Lower lobe of right lung (tissue), 2 donors: ENCODE results near the gene AIFM1. TPM values are rescaled to one million over a fixed set of nuclear protein-coding genes. Genes with fewer than 3 reads are reported as not detected.

Experiments used
- ATAC-seq, 2 donors: fragments of 200-7000 bp; cut with Tn5 transposase; one replicate each; pipeline ENCODE4 v1.9.1; 2020 to 2022; ENCODE audit warnings: mild to moderate bottlenecking in 2 of 2, moderate library complexity in 2 of 2
- DNase-seq: peaks from one replicate; pipeline ENCODE4 v3.0.0-alpha.2; 2020
- H3K27ac ChIP-seq: fragments of 200-600 bp; one replicate; pipeline ENCODE4 v1.8.0; 2022
- H3K27me3 ChIP-seq: fragments of 200-600 bp; one replicate; pipeline ENCODE4 v1.8.0; 2022; ENCODE audit warnings: low read depth
- H3K36me3 ChIP-seq: fragments of 200-600 bp; one replicate; pipeline ENCODE4 v1.8.0; 2022; ENCODE audit warnings: mild to moderate bottlenecking
- H3K4me1 ChIP-seq: fragments of 200-600 bp; one replicate; pipeline ENCODE4 v1.8.0; 2022
- H3K4me3 ChIP-seq: fragments of 200-600 bp; one replicate; pipeline ENCODE4 v1.8.0; 2022; ENCODE audit warnings: mild to moderate bottlenecking
- H3K9me3 ChIP-seq: fragments of 200-600 bp; one replicate; pipeline ENCODE4 v1.8.0; 2022
- CTCF ChIP-seq: fragments of 200-600 bp; IDR thresholded peaks from one replicate; pipeline ENCODE4 v1.8.0; 2022; ENCODE audit warnings: antibody characterized with exemption, mild to moderate bottlenecking
- intact Hi-C: fragments of 100-400 bp; cut with DNase I; formaldehyde crosslinking; loops from one replicate; pipeline ENCODE4 v1.11.0; 2022
- total RNA-seq: library from RNA; stranded (reverse); fragmentation: NEBNext Ultra II Directional; extraction: Animal tissue kit (Norgen Biotek cat#: 25700); gene quantifications from one replicate; pipeline ENCODE4 v1.2.1, GENCODE V29; 2021
- donor health status: DM: no; HTN: yes; CAD: no; lungs with severe emphysema.

AIFM1 gene
- total RNA-seq, 1 donor from 2014 or later = 23.1 TPM

- intact Hi-C loops = no loop called here
- Histone ChIP-seq H3K27ac (peak within 1 kb of the TSS; percentile 87), H3K9me3 (no peaks in the 10 kb centered on the region), H3K36me3 (no peaks in the 10 kb centered on the region), H3K4me1 (peaks cover 9% of the 10 kb centered on the region), H3K4me3 (peak within 1 kb of the TSS; percentile 66), H3K27me3 (no peaks in the 10 kb centered on the region)
- DNase-seq (peak; percentile 62), ATAC-seq (peak; percentile 80 to 85)
- no peak for TF ChIP-seq CTCF
These were observed 55.0 kb downstream of the AIFM1 start, which contains the start of gene ELF4 for GRCh38 chrX:130110379-130111219. Gene ELF4, minus strand, starts transcription at chrX:130110497. Its CDS starts 29,167 bp downstream, at chrX:130081330.

- Histone ChIP-seq H3K4me3 (peak overlapping the region; percentile 66), H3K9me3 (no peaks in the 10 kb centered on the region), H3K27ac (peak overlapping the region; percentile 87), H3K27me3 (no peaks in the 10 kb centered on the region), H3K4me1 (peaks cover 9% of the 10 kb centered on the region), H3K36me3 (no peaks in the 10 kb centered on the region)
- DNase-seq = peak; percentile 48
- ATAC-seq = peak; percentile 31 to 44
- intact Hi-C loops = no loop called here
- TF ChIP-seq CTCF = no peak
These were observed 55.9 kb downstream of the AIFM1 start for GRCh38 chrX:130109429-130110378.

- Histone ChIP-seq H3K4me1 (peaks cover 9% of the 10 kb centered on the region), H3K4me3 (peak overlapping the region; percentile 66), H3K36me3 (no peaks in the 10 kb centered on the region), H3K9me3 (no peaks in the 10 kb centered on the region), H3K27me3 (no peaks in the 10 kb centered on the region), H3K27ac (peak overlapping the region; percentile 87)
- DNase-seq (peak; percentile 72), ATAC-seq (peak; percentile 73 to 74)
- intact Hi-C loops = no loop called here
- no peak for TF ChIP-seq CTCF
These were observed 56.8 kb downstream of the AIFM1 start for GRCh38 chrX:130108647-130109428.

GRCh38 chrX:130106071-130106470, 59.6 kb downstream of the AIFM1 start:
- peaks cover 9% of the 10 kb centered on the region for H3K4me1 ChIP-seq
- no peak overlapping the region for H3K27ac ChIP-seq
- ATAC-seq (no peak), DNase-seq (no peak)
- intact Hi-C loops = no loop called here
- TF ChIP-seq CTCF = no peak
- no peak overlapping the region for H3K4me3 ChIP-seq
- H3K9me3 ChIP-seq = no peaks in the 10 kb centered on the region
- H3K36me3 ChIP-seq = no peaks in the 10 kb centered on the region
- H3K27me3 ChIP-seq = no peaks in the 10 kb centered on the region

DNA sequence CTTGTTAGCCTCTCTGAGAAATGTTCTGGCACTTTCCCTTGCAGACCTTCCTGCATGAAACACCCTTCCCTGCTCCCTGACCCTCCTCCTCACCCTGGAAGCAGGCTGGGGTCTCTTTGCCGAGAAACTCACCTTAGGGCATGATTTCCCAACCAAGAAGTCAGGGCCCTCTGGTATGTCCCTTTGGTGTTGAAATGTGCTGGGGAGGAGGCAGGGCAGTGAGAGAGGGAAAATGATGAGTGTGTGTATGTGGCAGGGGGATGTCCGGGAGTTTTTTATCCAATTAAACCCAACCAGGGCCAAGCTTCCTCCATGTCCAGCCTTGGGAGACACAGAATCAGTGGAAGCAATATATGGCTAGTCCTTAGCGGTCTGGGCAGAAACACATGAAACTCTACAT, 60.4 kb downstream of the AIFM1 start:
- ATAC-seq (no peak), DNase-seq (no peak)
- intact Hi-C loops = no loop called here
- no peak overlapping the region for H3K4me3 ChIP-seq
- no peak for TF ChIP-seq CTCF
- H3K27ac ChIP-seq = no peak overlapping the region
- H3K9me3 ChIP-seq = no peaks in the 10 kb centered on the region
- peaks cover 15% of the 10 kb centered on the region for H3K4me1 ChIP-seq
- no peaks in the 10 kb centered on the region for H3K27me3 ChIP-seq
- no peaks in the 10 kb centered on the region for H3K36me3 ChIP-seq
